ENCODE data around the gene DIS3L2. TPM values are rescaled to one million over a fixed set of nuclear protein-coding genes. Genes with fewer than 3 reads are reported as not detected.

The DIS3L2 gene
- total RNA-seq, 2 donors from 2014 or later = 22.6 to 32.3 TPM

DNA sequence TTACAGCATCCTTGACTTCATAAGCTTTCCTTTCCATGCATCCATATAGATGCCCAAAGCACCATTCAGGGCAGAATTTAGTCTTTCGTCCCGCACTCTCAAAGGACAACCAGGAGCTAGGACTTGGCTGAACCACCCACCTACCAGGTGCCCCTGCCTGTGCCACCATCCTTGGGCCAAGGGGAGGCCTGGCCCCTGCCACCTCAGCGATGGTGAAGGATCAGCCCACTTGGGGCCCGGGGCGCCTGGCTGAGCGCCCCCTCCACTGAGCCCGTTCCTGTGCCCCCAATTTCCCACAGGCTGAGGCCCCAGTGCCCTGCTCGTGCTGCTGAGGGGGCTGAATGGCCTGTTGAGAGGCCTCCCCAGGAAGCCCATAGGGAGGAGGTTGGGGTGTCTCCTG lies 383.7 kb downstream of the DIS3L2 start:
- intact Hi-C loops (cut with DNase I) = no loop called here
- H3K9ac ChIP-seq (ENCODE audit: low read depth in 2 of 2, low read length in 2 of 2) = no peak overlapping the region
- no peaks in the 10 kb centered on the region for H3K36me3 ChIP-seq
- no peak overlapping the region for H3K4me3 ChIP-seq
- no peak for DNase-seq
- peaks cover 9% of the 10 kb centered on the region for H3K27me3 ChIP-seq
- no peaks in the 10 kb centered on the region for H3K9me3 ChIP-seq
- no peaks in the 10 kb centered on the region for H3K4me1 ChIP-seq
- H3K27ac ChIP-seq = no peak overlapping the region
- TF ChIP-seq, protein P1, sequence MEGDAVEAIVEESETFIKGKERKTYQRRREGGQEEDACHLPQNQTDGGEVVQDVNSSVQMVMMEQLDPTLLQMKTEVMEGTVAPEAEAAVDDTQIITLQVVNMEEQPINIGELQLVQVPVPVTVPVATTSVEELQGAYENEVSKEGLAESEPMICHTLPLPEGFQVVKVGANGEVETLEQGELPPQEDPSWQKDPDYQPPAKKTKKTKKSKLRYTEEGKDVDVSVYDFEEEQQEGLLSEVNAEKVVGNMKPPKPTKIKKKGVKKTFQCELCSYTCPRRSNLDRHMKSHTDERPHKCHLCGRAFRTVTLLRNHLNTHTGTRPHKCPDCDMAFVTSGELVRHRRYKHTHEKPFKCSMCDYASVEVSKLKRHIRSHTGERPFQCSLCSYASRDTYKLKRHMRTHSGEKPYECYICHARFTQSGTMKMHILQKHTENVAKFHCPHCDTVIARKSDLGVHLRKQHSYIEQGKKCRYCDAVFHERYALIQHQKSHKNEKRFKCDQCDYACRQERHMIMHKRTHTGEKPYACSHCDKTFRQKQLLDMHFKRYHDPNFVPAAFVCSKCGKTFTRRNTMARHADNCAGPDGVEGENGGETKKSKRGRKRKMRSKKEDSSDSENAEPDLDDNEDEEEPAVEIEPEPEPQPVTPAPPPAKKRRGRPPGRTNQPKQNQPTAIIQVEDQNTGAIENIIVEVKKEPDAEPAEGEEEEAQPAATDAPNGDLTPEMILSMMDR (IDR thresholded peaks at IDR 0.05) = no peak

DNA sequence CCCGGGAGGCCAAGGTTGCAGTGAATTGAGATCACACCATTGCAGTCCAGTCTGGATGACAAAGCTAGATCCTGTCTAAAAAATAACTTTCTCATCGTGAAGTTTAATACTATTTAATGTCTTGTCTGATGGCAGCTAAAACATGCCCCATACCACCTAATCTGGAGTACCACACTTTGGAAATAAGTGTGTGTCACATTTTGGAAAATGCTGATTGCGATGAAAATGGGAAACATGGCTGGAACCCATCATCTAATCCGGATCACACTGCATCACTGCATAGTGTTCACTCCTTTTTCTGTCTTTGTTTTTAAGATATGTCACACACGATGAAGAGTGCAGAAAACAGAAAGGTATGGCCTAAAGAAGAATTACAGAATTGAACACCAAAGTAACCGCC lies 385.9 kb downstream of the DIS3L2 start:
- H3K4me3 ChIP-seq = no peak overlapping the region
- H3K9ac ChIP-seq (ENCODE audit: low read depth in 2 of 2, low read length in 2 of 2) = no peak overlapping the region

DNA sequence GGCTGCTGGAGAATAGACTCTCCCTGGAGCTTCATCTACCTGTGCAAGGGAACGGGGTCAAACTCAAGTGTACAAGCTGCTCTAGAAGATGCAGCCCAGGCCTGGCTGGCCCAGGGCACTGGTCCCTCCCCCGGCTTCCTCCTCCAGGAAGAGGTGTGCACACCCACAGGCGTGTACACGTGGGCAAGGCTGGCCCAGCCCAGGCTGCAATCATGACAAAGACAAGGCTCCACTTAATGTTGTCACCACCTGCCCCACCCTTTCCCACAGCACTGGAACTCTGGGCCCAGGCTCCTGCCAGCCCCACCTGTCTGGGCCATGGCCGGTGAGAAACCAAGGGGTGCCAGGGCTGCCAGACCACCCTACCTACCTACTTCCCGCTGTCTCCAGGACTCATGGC lies 387.4 kb downstream of the DIS3L2 start:
- no peaks in the 10 kb centered on the region for H3K36me3 ChIP-seq
- no peak overlapping the region for H3K27ac ChIP-seq
- intact Hi-C loops (cut with DNase I) = no loop called here
- no peaks in the 10 kb centered on the region for H3K4me1 ChIP-seq
- H3K9ac ChIP-seq (ENCODE audit: low read depth in 2 of 2, low read length in 2 of 2) = no peak overlapping the region
- H3K9me3 ChIP-seq = no peaks in the 10 kb centered on the region
- H3K27me3 ChIP-seq = peaks cover 43% of the 10 kb centered on the region
- no peak overlapping the region for H3K4me3 ChIP-seq
- DNase-seq = peak; percentile 87
- TF ChIP-seq, protein P1 (IDR thresholded peaks at IDR 0.05) = no peak

More for the DNA sequence above, 385.9 kb downstream of the DIS3L2 start:
- Histone ChIP-seq H3K4me1 (no peaks in the 10 kb centered on the region), H3K36me3 (no peaks in the 10 kb centered on the region), H3K27me3 (peaks cover 31% of the 10 kb centered on the region), H3K9me3 (no peaks in the 10 kb centered on the region), H3K27ac (no peak overlapping the region)
- TF ChIP-seq, protein P1 (IDR thresholded peaks at IDR 0.05) = no peak
- intact Hi-C loops (cut with DNase I) = no loop called here
- no peak for DNase-seq

DNA sequence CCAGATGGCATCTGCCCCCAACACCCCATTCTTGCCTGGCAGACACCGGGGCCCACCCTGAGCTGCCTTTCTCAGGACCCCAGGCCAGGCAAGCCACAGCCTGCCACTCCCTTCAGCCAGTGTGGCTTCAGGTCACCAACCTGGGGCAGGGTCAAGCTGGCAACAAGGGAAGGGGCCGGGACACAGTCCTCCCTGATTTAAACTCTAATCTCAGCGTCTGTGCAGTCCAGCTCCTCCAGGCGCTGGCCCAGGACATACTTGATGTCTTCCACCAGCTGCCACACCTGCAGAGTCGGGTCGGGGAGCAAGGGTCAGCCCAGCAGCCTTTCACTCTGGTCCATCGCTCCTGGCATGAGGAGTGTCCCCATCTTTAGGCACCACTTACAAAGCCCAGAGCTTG lies 388.0 kb downstream of the DIS3L2 start:
- intact Hi-C loops (cut with DNase I) = no loop called here
- no peaks in the 10 kb centered on the region for H3K36me3 ChIP-seq
- TF ChIP-seq, protein P1 (IDR thresholded peaks at IDR 0.05) = no peak
- H3K9ac ChIP-seq (ENCODE audit: low read depth in 2 of 2, low read length in 2 of 2) = no peak overlapping the region
- no peak for DNase-seq
- H3K27ac ChIP-seq = no peak overlapping the region
- H3K9me3 ChIP-seq = no peaks in the 10 kb centered on the region
- no peaks in the 10 kb centered on the region for H3K4me1 ChIP-seq
- peaks cover 44% of the 10 kb centered on the region for H3K27me3 ChIP-seq
- no peak overlapping the region for H3K4me3 ChIP-seq

DNA sequence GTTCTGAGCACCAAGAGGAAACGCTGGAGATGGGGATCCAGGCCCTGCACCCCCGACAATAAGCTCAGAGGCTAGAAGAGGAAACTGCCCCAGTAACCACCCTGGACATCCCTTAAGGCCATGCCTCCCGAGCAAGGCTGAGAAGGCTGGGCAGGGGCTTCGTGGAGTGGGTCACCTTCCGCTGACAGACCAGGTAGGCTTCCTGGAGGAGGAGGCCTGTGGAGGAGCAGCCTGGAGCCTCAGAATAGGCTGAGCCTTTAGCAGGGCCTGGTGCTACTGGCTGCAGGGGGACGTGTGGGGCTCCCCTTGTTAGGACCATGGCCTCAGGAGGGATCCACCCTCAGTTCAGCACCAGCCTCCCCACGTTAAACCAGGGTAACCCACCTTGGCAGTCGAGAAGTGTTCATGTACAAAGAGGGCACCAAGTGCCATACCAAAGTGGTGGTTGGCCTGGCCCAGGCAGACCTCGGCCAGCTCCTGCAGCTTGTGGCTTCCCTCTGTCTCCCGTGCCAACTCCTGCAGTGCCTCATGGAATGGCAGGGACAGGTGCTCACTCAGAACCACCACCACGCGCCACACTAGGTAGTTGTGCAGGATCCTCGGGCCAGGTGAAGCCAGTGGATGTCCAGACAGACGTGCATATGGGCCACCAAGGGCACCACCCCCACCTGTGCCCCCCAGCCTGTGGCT lies 388.6 kb downstream of the DIS3L2 start:
- TF ChIP-seq, protein P1 (IDR thresholded peaks at IDR 0.05) = no peak
- Histone ChIP-seq H3K9me3 (no peaks in the 10 kb centered on the region), H3K4me3 (no peak overlapping the region), H3K27ac (no peak overlapping the region), H3K4me1 (no peaks in the 10 kb centered on the region), H3K9ac (ENCODE audit: low read depth in 2 of 2, low read length in 2 of 2) (no peak overlapping the region), H3K36me3 (no peaks in the 10 kb centered on the region), H3K27me3 (peaks cover 44% of the 10 kb centered on the region)
- DNase-seq = no peak
- intact Hi-C loops (cut with DNase I) = no loop called here
